Osteocyte (in vitro differentiated cells): ENCODE results near the gene SLC22A23. TPM values are rescaled to one million over a fixed set of nuclear protein-coding genes. Genes with fewer than 3 reads are reported as not detected.

Experiments
- DNase-seq: peaks from one replicate; pipeline ENCODE4 v3.0.0; 2021; ENCODE audit warnings: mixed read lengths; ENCODE audit not compliant: unreplicated experiment; ENCODE audit errors: extremely low spot score
- H3K27ac Mint-ChIP-seq: one replicate; pipeline ENCODE4 v1.8.0; 2021; ENCODE audit warnings: mild to moderate bottlenecking, mixed read lengths; ENCODE audit not compliant: unreplicated experiment
- H3K27me3 Mint-ChIP-seq: one replicate; pipeline ENCODE4 v1.8.0; 2021; ENCODE audit warnings: mixed read lengths; ENCODE audit not compliant: unreplicated experiment
- H3K36me3 Mint-ChIP-seq: one replicate; pipeline ENCODE4 v1.8.0; 2021; ENCODE audit warnings: mixed read lengths; ENCODE audit not compliant: unreplicated experiment
- H3K4me1 Mint-ChIP-seq: one replicate; pipeline ENCODE4 v1.8.0; 2021; ENCODE audit warnings: mixed read lengths; ENCODE audit not compliant: unreplicated experiment
- H3K4me3 Mint-ChIP-seq: one replicate; pipeline ENCODE4 v1.8.0; 2021; ENCODE audit warnings: mild to moderate bottlenecking, moderate library complexity, mixed read lengths; ENCODE audit not compliant: unreplicated experiment
- H3K9me3 Mint-ChIP-seq: one replicate; pipeline ENCODE4 v1.8.0; 2021; ENCODE audit warnings: mixed read lengths; ENCODE audit not compliant: unreplicated experiment
- CTCF ChIP-seq: fragments of 200-600 bp; sonication (generic); IDR thresholded peaks from 2 replicates; pipeline ENCODE4 v1.5.0; 2021; ENCODE audit warnings: antibody characterized with exemption, mild to moderate bottlenecking, moderate library complexity
- total RNA-seq: library from RNA; stranded (reverse); gene quantifications from 2 replicates; pipeline ENCODE4 v1.2.1, GENCODE V29; 2021

SLC22A23 gene
- total RNA-seq, 1 donor from 2014 or later, result 10.4 TPM

- no peak overlapping the region for H3K27ac Mint-ChIP-seq
- no peak overlapping the region for H3K4me3 Mint-ChIP-seq
- peaks cover 16% of the 10 kb centered on the region for H3K4me1 Mint-ChIP-seq
- DNase-seq, result no peak
- H3K36me3 Mint-ChIP-seq, result peaks cover 12% of the 10 kb centered on the region
- H3K9me3 Mint-ChIP-seq, result no peaks in the 10 kb centered on the region
- TF ChIP-seq CTCF, result no peak
- H3K27me3 Mint-ChIP-seq, result no peaks in the 10 kb centered on the region
Observed at GRCh38 chr6:3287308-3287707, 169.5 kb downstream of the SLC22A23 start.

- Mint-ChIP-seq H3K36me3 (peaks cover 12% of the 10 kb centered on the region), H3K4me1 (peaks cover 22% of the 10 kb centered on the region), H3K27me3 (no peaks in the 10 kb centered on the region), H3K9me3 (no peaks in the 10 kb centered on the region), H3K27ac (no peak overlapping the region), H3K4me3 (no peak overlapping the region)
- no peak for DNase-seq
- no peak for TF ChIP-seq CTCF
Observed at GRCh38 chr6:3286641-3287171, 170.1 kb downstream of the SLC22A23 start.

- H3K27ac Mint-ChIP-seq, result no peak overlapping the region
- H3K27me3 Mint-ChIP-seq, result no peaks in the 10 kb centered on the region
- TF ChIP-seq CTCF, result no peak
- no peaks in the 10 kb centered on the region for H3K9me3 Mint-ChIP-seq
- H3K4me3 Mint-ChIP-seq, result no peak overlapping the region
- peaks cover 12% of the 10 kb centered on the region for H3K36me3 Mint-ChIP-seq
- DNase-seq, result no peak
- peaks cover 31% of the 10 kb centered on the region for H3K4me1 Mint-ChIP-seq
Observed at GRCh38 chr6:3285732-3286131, 171.1 kb downstream of the SLC22A23 start.

- no peak for DNase-seq
- TF ChIP-seq CTCF, result no peak
- peaks cover 9% of the 10 kb centered on the region for H3K36me3 Mint-ChIP-seq
- H3K4me3 Mint-ChIP-seq, result no peak overlapping the region
- no peak overlapping the region for H3K27ac Mint-ChIP-seq
- H3K9me3 Mint-ChIP-seq, result no peaks in the 10 kb centered on the region
- no peaks in the 10 kb centered on the region for H3K27me3 Mint-ChIP-seq
- H3K4me1 Mint-ChIP-seq, result peaks cover 34% of the 10 kb centered on the region
Observed at GRCh38 chr6:3285049-3285639, 171.7 kb downstream of the SLC22A23 start.

GRCh38 chr6:3284436-3284876 lies 172.4 kb downstream of the SLC22A23 start:
- H3K4me3 Mint-ChIP-seq, result no peak overlapping the region
- DNase-seq, result no peak
- no peaks in the 10 kb centered on the region for H3K27me3 Mint-ChIP-seq
- H3K4me1 Mint-ChIP-seq, result peaks cover 40% of the 10 kb centered on the region
- H3K36me3 Mint-ChIP-seq, result peaks cover 9% of the 10 kb centered on the region
- no peaks in the 10 kb centered on the region for H3K9me3 Mint-ChIP-seq
- H3K27ac Mint-ChIP-seq, result no peak overlapping the region
- TF ChIP-seq CTCF, result no peak
